H1 (cell line): ENCODE measurements around the gene GNAT1. TPM values are rescaled to one million over a fixed set of nuclear protein-coding genes. Genes with fewer than 3 reads are reported as not detected.
A peak's percentile ranks its signal among the peaks of the same experiment; 100 is the strongest.

Experiments
- CBX8 ChIP-seq: fragments of 300-800, 300-1000 bp; sonication (generic); IDR thresholded peaks from 2 replicates; pipeline ENCODE4 v1.7.1; 2016; ENCODE audit warnings: low read depth, low read length, borderline replicate concordance
- EGR1 ChIP-seq: IDR thresholded peaks from 2 replicates; pipeline ENCODE4 v1.6.1; 2011; ENCODE audit warnings: low read depth, low read length, borderline replicate concordance
- HDAC2 ChIP-seq, 2 experiments: fragments of 300-600 bp in 1 of 2; sonication (generic) in 1 of 2; IDR thresholded peaks; 2 replicates each; pipeline ENCODE4 v1.6.1; 2011 to 2012; ENCODE audit warnings: low read depth in 2 of 2, low read length in 2 of 2, mild to moderate bottlenecking in 2 of 2, moderate library complexity in 2 of 2, borderline replicate concordance in 1 of 2, inconsistent platforms in 1 of 2
- RXRA ChIP-seq: IDR thresholded peaks from 2 replicates; pipeline ENCODE4 v1.6.1; 2011; ENCODE audit warnings: low read depth, mild to moderate bottlenecking, low read length, moderate library complexity; ENCODE audit not compliant: insufficient read depth
- SIN3A ChIP-seq, 2 experiments: IDR thresholded peaks in 1 of 2; conservative IDR thresholded peaks in 1 of 2; 2 replicates each; pipeline ENCODE4 v1.6.1; 2011 to 2012; ENCODE audit warnings: low read length in 2 of 2, improper control_type of control experiment in 1 of 2, low read depth in 1 of 2, mild to moderate bottlenecking in 1 of 2
- TAF1 ChIP-seq: IDR thresholded peaks from 2 replicates; pipeline ENCODE4 v1.6.1; 2011; ENCODE audit warnings: mild to moderate bottlenecking, low read depth, low read length
- polyA plus RNA-seq, 7 experiments: library from polyadenylated mRNA; depleted of rRNA in 3 of 7; stranded (reverse) in 5 of 7; unstranded in 2 of 7; fragments of >200 nt in 5 of 7; fragments of 200-250 nt in 2 of 7; gene quantifications; 1 replicate in 5 of 7; 2 replicates in 1 of 7; 4 replicates in 1 of 7; pipeline versions ENCODE4 v1.2.1 to v1.2.3, GENCODE V29; 2011 to 2013; ENCODE audit warnings: missing spikeins in 2 of 7, mixed read lengths in 2 of 7
- total RNA-seq: library from RNA; stranded (reverse); fragmentation: NEBNext Ultra II Directional; extraction: Animal tissue kit (Norgen Biotek cat#: 25700); gene quantifications from 2 replicates; pipeline ENCODE4 v1.2.1, GENCODE V29; 2021
- TF ChIP-seq, protein P1 (sequence below): fragments of 300-600 bp; sonication (generic); IDR thresholded peaks from 2 replicates; pipeline ENCODE4 v1.7.1; 2012; ENCODE audit warnings: low read length, moderate library complexity, mild to moderate bottlenecking, inconsistent platforms; ENCODE audit not compliant: insufficient replicate concordance

GNAT1 gene
- total and polyA plus RNA-seq, 2 of the 8 experiments (the other 6 are each of a cell fraction or from before 2014, with no cell fraction given): 0.08 TPM; not detected in 1

- TF ChIP-seq SIN3A (conservative IDR thresholded peaks at IDR 0.05 in 1 of 2, IDR thresholded peaks at IDR 0.05 in 1 of 2; ENCODE audit: low read depth in 1 of 2, low read length in 2 of 2): no peak
- TF ChIP-seq TAF1: 0 out of 2 replicates have a peak, but pooled peaks have one; percentile 23
- TF ChIP-seq EGR1: 0 out of 2 replicates have a peak, but pooled peaks have one; percentile 29
- TF ChIP-seq, protein P1, sequence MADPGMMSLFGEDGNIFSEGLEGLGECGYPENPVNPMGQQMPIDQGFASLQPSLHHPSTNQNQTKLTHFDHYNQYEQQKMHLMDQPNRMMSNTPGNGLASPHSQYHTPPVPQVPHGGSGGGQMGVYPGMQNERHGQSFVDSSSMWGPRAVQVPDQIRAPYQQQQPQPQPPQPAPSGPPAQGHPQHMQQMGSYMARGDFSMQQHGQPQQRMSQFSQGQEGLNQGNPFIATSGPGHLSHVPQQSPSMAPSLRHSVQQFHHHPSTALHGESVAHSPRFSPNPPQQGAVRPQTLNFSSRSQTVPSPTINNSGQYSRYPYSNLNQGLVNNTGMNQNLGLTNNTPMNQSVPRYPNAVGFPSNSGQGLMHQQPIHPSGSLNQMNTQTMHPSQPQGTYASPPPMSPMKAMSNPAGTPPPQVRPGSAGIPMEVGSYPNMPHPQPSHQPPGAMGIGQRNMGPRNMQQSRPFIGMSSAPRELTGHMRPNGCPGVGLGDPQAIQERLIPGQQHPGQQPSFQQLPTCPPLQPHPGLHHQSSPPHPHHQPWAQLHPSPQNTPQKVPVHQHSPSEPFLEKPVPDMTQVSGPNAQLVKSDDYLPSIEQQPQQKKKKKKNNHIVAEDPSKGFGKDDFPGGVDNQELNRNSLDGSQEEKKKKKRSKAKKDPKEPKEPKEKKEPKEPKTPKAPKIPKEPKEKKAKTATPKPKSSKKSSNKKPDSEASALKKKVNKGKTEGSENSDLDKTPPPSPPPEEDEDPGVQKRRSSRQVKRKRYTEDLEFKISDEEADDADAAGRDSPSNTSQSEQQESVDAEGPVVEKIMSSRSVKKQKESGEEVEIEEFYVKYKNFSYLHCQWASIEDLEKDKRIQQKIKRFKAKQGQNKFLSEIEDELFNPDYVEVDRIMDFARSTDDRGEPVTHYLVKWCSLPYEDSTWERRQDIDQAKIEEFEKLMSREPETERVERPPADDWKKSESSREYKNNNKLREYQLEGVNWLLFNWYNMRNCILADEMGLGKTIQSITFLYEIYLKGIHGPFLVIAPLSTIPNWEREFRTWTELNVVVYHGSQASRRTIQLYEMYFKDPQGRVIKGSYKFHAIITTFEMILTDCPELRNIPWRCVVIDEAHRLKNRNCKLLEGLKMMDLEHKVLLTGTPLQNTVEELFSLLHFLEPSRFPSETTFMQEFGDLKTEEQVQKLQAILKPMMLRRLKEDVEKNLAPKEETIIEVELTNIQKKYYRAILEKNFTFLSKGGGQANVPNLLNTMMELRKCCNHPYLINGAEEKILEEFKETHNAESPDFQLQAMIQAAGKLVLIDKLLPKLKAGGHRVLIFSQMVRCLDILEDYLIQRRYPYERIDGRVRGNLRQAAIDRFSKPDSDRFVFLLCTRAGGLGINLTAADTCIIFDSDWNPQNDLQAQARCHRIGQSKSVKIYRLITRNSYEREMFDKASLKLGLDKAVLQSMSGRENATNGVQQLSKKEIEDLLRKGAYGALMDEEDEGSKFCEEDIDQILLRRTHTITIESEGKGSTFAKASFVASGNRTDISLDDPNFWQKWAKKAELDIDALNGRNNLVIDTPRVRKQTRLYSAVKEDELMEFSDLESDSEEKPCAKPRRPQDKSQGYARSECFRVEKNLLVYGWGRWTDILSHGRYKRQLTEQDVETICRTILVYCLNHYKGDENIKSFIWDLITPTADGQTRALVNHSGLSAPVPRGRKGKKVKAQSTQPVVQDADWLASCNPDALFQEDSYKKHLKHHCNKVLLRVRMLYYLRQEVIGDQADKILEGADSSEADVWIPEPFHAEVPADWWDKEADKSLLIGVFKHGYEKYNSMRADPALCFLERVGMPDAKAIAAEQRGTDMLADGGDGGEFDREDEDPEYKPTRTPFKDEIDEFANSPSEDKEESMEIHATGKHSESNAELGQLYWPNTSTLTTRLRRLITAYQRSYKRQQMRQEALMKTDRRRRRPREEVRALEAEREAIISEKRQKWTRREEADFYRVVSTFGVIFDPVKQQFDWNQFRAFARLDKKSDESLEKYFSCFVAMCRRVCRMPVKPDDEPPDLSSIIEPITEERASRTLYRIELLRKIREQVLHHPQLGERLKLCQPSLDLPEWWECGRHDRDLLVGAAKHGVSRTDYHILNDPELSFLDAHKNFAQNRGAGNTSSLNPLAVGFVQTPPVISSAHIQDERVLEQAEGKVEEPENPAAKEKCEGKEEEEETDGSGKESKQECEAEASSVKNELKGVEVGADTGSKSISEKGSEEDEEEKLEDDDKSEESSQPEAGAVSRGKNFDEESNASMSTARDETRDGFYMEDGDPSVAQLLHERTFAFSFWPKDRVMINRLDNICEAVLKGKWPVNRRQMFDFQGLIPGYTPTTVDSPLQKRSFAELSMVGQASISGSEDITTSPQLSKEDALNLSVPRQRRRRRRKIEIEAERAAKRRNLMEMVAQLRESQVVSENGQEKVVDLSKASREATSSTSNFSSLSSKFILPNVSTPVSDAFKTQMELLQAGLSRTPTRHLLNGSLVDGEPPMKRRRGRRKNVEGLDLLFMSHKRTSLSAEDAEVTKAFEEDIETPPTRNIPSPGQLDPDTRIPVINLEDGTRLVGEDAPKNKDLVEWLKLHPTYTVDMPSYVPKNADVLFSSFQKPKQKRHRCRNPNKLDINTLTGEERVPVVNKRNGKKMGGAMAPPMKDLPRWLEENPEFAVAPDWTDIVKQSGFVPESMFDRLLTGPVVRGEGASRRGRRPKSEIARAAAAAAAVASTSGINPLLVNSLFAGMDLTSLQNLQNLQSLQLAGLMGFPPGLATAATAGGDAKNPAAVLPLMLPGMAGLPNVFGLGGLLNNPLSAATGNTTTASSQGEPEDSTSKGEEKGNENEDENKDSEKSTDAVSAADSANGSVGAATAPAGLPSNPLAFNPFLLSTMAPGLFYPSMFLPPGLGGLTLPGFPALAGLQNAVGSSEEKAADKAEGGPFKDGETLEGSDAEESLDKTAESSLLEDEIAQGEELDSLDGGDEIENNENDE: no peak
- TF ChIP-seq RXRA: no peak
- TF ChIP-seq CBX8: no peak
- no peak for TF ChIP-seq HDAC2 (IDR thresholded peaks at IDR 0.05; ENCODE audit: borderline replicate concordance in 1 of 2, low read depth in 2 of 2, low read length in 2 of 2)
Measured at GRCh38 chr3:50156549-50157493, 34.6 kb upstream of the GNAT1 start (continued).
